Embryonic facial prominence (tissue), 1 donor: ENCODE measurements around the gene NTSR1.

Experiments used
- DNase-seq: peaks from one replicate; pipeline ENCODE4 v3.0.0-alpha.2; 2016; ENCODE audit errors: extremely low spot score

NTSR1 gene

DNA sequence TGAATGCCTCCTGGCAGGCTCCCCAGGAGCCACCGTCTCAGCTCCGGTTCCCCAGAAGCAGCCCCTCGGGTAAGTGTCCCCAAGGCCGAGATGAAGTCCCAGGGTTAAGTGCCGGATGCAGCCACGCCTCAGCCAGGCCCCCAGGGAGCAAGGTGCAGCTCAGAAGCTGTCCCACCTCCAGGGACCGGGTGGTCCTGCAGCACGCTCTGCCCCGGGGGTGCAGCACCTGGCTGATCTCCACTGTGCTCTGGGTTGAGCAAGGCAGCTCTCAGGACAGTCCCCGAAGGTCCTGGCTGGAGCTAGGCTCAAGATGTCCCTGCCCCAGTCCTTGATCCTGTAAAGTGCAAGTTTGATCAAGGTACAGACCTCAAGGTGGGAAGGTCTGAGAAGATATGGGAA lies 15.1 kb upstream of the NTSR1 start:
- DNase-seq: no peak

GRCh38 chr20:62694106-62694505 lies 14.5 kb upstream of the NTSR1 start:
- DNase-seq: no peak

DNA sequence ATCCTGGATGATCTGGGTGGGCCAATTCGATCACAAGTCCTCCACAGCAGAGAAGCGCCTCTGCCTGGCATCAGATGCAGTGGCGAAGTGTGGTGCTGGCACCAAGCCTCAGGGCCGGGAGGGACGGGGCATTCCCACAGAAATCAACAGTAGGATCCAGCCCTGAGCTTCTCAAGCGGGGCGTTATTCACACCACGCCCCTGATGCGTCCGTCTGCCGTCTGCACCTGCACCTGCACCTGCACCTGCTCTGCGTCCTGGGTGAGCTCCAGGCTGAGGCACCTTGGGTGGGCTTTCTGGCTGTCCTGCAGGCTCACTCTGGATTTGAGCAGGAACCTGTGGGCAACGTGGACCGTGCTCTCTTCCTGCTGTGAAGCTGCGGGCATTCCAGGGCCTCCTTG lies 13.8 kb upstream of the NTSR1 start:
- DNase-seq: no peak

- DNase-seq: no peak
Measured at GRCh38 chr20:62695448-62696414, 12.9 kb upstream of the NTSR1 start.

DNA sequence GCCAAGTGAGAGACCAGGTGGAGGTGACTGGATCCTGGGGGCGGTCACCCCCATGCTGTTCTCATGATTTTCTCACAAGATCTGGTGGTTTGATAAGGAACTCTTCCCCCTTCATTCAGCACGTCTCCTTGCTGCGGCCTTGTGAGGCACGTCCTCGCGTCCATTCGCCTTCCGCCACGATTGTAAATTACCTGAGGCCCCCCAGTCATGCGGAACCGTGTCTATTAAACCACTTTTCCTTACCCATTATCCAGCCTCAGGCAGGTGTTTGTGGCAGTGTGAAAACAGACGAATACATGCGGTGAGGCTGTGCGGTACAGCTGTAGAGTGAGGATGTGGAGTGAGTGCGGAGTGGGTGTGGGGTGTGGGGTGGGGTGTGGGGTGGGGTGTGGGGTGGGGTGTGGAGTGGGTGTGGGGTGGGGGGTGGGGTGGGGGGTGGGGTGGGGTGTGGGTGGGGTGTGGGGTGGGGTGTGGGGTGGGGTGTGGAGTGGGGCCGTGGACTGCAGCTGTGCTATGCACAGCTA lies 12.1 kb upstream of the NTSR1 start:
- no peak for DNase-seq

- no peak for DNase-seq
Measured at GRCh38 chr20:62696989-62697388, 11.6 kb upstream of the NTSR1 start.

- DNase-seq: no peak
Measured at GRCh38 chr20:62697468-62697912, 11.1 kb upstream of the NTSR1 start.

DNA sequence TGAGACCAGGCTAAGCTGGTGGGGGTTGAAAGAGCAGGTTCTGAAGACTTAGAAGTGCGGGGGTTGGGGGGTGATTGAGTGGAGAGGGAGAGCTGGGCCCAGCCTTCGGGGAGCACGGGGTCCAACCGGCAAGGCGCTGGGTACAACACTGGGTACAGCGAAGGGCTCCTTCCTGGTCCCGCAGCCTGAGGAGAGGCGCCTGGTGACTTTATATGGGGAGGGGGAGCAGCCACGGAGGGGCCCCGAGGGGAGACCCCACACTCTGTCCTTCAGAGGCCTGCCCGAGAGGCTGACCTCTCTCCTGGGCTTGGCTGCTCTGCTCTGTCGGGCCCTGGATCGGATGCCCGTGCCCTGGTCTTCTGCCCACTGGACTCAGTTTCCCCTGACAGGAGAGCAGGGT lies 10.4 kb upstream of the NTSR1 start:
- DNase-seq: no peak

GRCh38 chr20:62699296-62699695 lies 9.3 kb upstream of the NTSR1 start:
- DNase-seq: no peak

DNA sequence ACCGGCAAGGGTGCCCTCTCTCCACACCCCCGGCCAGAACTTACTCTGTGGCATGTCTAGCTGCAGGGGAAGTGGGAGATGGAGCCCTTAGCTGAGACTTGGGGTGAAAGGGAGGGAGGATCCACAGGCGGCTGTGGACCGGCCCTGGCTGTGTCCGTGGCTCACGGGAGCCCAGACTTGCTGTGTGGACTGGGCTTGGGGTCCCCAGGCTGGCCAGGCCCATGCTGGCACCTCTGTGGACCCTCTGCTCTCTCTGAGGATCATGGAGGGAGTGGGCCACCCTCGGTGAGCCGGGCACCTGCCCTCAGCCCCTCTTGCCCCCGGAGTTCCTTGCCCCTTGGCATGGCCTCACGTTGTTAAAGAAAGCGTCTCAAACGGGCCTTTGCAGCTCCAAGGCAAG lies 8.9 kb upstream of the NTSR1 start:
- DNase-seq: no peak

DNA sequence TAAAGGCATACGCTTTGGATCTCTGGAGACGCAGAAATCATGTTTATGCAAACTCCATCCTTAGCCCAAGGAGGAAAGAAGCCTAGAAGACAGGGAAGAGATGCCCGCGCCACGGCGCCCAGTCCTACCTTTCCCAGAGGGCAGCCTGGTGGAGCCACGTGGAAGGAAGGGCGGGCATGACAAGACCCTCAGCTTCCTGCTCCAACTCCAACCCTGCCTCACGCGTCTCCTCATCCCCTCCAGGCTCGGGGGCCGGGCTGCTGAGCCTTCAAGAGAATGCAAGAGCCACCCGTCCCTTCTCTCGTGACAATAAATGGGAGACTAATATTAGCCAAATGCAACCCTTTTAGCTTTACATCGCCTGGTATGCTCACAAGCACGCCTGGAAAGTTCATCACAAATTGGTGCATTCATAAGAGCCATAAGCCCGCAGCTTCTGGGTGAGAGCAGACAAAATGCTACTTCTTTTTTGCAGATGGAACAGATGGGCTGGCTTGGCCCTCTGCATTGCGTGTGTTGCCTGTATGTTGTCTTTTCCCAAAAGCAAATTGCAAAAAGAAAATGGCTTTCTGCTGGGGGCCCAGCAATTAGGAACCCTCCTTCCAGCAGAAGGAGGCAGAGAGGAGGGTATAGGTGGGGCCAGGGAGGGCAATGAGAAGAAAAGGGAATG lies 8.2 kb upstream of the NTSR1 start:
- no peak for DNase-seq

DNA sequence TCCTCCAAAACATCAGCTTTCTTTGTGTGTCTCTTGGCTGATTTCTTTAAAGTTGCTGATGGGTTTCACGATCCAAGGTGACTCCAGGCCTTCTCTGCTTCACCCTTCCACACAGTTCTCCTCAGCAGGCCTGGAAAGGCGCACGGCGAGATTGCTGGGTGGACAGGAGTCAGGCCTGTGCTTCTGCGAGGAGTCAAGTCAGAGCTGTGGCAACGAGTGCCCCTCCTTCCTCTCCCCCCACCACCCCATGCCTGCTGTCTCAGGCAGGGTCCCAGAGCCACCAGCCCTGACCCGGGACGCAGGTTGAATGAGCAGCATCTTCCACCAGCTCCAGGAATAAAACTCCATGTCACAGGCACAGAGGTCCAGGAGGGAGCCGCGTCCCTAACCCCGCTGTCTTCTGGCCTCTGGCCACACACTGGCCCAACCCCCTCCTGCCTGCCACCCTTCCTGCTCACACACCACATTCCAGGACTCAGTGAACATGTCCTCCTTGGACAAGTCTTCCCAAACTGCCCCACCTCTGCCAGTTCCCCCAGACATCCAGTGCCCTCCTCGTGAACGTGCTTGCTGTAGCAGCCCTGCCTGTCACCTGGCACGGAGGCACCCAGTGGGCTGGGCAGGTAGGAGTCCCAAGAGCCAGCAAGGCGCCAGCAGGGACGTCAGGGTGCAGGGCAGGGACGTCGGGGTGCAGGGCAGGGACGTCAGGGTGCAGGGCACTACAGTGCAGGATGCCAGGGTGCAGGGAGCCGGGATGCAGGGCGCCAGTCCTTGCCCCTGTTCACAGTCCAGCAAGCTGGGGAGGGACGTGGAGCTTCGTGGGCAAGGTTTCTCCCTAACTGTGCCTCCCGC lies 7.2 kb upstream of the NTSR1 start:
- DNase-seq: no peak

- no peak for DNase-seq
Measured at GRCh38 chr20:62702013-62702300, 6.7 kb upstream of the NTSR1 start.

DNA sequence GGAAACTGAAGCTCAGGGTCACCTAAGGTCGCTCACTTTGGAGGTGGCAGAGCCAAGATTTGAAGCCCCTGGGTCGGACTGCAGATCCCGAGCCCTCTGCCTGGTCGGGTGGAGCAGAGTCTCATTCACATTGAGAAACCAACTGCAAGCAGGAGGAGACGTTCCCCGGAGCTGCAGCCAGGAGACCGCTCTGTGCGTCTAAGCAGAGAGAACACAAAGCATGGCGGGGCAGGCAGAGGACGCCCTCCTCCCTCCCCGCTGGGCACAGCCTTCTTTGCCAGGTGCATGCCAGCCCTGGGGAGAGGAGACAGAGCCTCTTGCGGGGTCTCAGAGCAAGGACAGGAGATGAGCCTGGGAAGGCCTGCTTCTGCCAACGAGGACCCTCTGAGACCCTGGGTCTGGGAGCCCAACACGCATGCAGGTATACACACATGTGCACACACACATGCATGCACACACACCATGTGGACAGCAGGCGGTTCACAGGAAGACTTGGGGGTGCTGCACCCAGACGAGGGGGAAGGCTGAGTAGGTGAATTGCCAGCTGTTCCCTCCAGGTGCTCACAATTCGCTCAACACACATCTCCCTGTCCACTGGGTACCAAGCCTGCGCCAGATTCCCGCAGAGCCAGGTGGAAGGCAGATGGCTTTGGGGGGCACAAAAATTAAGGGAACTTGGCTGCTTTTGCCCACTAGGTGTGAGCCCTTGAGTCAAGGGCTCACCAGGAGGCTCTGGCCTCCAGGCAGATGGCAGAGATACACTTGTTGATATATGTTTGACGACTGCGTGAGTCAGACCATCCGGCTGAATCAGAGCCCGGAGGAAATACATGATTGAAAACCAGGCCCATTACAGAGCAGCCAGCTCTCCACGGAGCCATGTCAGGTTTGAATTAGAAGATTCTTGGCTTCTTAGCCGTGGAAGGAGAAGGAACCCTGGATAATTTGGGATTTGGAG lies 5.5 kb upstream of the NTSR1 start:
- DNase-seq: no peak

DNA sequence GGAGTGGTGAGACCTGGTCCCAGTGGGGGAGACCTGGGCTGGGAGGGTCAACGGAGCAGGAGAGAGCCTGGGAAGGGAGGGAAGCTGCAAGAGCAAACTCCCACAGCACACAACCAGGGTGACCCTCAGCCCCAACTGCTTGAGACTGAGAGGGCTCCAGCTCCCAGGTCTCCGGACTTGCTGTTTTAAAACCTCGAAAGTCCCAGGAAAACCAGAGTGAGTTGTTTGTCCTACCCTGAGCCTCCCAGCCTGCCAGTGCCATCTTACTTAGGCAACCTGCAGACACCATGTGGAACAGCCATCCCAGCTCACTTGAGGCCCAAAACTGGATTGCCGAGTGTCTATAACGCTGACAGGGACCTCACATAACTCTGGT lies 4.8 kb upstream of the NTSR1 start:
- no peak for DNase-seq

- peak; percentile 62 for DNase-seq
Measured at GRCh38 chr20:62704341-62704948, 4.2 kb upstream of the NTSR1 start.

DNA sequence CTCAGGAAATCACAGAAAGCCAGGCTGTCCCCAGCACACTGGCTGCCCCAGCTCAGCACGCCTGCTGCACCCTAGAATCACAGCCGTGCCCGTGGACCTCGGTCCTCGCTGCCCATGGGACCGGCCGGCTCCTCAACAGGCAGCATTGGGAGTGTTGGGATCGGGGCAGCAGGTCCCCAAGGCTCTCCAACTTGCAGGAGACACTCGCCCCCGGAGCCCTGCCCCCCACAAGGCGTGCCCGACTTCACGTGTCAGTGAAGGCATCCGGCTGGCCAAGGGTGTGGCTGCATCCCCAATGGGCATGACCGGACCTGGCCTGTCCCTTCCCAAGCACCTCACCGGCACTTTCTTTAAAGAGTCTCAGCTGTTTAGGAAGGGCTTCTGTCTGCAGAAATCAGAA lies 3.0 kb upstream of the NTSR1 start:
- no peak for DNase-seq

GRCh38 chr20:62706344-62706743 lies 2.3 kb upstream of the NTSR1 start:
- DNase-seq: no peak

DNA sequence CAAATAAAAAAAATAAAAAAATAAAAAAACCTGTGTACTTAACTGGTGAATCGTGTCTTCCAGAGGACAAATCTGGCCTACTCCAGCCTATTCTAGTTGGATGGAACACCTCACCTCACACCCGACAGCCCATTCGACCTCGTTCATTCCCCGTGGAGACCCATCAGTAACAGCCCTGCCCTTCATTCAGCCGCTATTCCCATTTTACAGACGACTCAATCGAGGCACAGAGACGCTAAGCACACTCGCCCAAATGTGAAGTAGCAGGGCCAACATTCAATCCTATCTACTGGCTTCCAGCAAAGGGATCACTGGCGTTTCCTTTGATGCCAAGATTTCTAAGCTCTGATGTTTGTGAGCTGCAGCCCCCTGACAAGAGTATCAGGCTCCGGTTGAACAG lies 1.8 kb upstream of the NTSR1 start:
- DNase-seq: no peak

GRCh38 chr20:62707276-62707920 lies 1.2 kb upstream of the NTSR1 start:
- no peak for DNase-seq
